Lower lobe of right lung (tissue), 2 donors: ENCODE data around the gene CIC. TPM values are rescaled to one million over a fixed set of nuclear protein-coding genes. Genes with fewer than 3 reads are reported as not detected.

Experiments used
- ATAC-seq, 2 donors: fragments of 200-7000 bp; cut with Tn5 transposase; one replicate each; pipeline ENCODE4 v1.9.1; 2020 to 2022; ENCODE audit warnings: mild to moderate bottlenecking in 2 of 2, moderate library complexity in 2 of 2
- DNase-seq: peaks from one replicate; pipeline ENCODE4 v3.0.0-alpha.2; 2020
- H3K27ac ChIP-seq: fragments of 200-600 bp; one replicate; pipeline ENCODE4 v1.8.0; 2022
- H3K27me3 ChIP-seq: fragments of 200-600 bp; one replicate; pipeline ENCODE4 v1.8.0; 2022; ENCODE audit warnings: low read depth
- H3K36me3 ChIP-seq: fragments of 200-600 bp; one replicate; pipeline ENCODE4 v1.8.0; 2022; ENCODE audit warnings: mild to moderate bottlenecking
- H3K4me1 ChIP-seq: fragments of 200-600 bp; one replicate; pipeline ENCODE4 v1.8.0; 2022
- H3K4me3 ChIP-seq: fragments of 200-600 bp; one replicate; pipeline ENCODE4 v1.8.0; 2022; ENCODE audit warnings: mild to moderate bottlenecking
- H3K9me3 ChIP-seq: fragments of 200-600 bp; one replicate; pipeline ENCODE4 v1.8.0; 2022
- intact Hi-C: fragments of 100-400 bp; cut with DNase I; formaldehyde crosslinking; loops from one replicate; pipeline ENCODE4 v1.11.0; 2022
- total RNA-seq: library from RNA; stranded (reverse); fragmentation: NEBNext Ultra II Directional; extraction: Animal tissue kit (Norgen Biotek cat#: 25700); gene quantifications from one replicate; pipeline ENCODE4 v1.2.1, GENCODE V29; 2021
- TF ChIP-seq, protein P1 (sequence below): fragments of 200-600 bp; IDR thresholded peaks from one replicate; pipeline ENCODE4 v1.8.0; 2022; ENCODE audit warnings: antibody characterized with exemption, mild to moderate bottlenecking
- donor health status: DM: no; HTN: yes; CAD: no; lungs with severe emphysema.

CIC gene
- total RNA-seq, 1 donor from 2014 or later = 67.9 TPM

GRCh38 chr19:42225718-42226292, 43.2 kb upstream of the CIC start:
- ATAC-seq (no peak), DNase-seq (no peak)
- H3K27ac ChIP-seq = no peak overlapping the region
- H3K4me3 ChIP-seq = no peak overlapping the region
- no peaks in the 10 kb centered on the region for H3K27me3 ChIP-seq
- TF ChIP-seq, protein P1, sequence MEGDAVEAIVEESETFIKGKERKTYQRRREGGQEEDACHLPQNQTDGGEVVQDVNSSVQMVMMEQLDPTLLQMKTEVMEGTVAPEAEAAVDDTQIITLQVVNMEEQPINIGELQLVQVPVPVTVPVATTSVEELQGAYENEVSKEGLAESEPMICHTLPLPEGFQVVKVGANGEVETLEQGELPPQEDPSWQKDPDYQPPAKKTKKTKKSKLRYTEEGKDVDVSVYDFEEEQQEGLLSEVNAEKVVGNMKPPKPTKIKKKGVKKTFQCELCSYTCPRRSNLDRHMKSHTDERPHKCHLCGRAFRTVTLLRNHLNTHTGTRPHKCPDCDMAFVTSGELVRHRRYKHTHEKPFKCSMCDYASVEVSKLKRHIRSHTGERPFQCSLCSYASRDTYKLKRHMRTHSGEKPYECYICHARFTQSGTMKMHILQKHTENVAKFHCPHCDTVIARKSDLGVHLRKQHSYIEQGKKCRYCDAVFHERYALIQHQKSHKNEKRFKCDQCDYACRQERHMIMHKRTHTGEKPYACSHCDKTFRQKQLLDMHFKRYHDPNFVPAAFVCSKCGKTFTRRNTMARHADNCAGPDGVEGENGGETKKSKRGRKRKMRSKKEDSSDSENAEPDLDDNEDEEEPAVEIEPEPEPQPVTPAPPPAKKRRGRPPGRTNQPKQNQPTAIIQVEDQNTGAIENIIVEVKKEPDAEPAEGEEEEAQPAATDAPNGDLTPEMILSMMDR = no peak
- peaks cover 14% of the 10 kb centered on the region for H3K4me1 ChIP-seq
- H3K36me3 ChIP-seq = peaks cover 65% of the 10 kb centered on the region
- no peaks in the 10 kb centered on the region for H3K9me3 ChIP-seq
- intact Hi-C loops = no loop called here

- Histone ChIP-seq H3K36me3 (peaks cover 76% of the 10 kb centered on the region), H3K4me3 (no peak overlapping the region), H3K27ac (no peak overlapping the region), H3K27me3 (no peaks in the 10 kb centered on the region), H3K9me3 (no peaks in the 10 kb centered on the region), H3K4me1 (peaks cover 3% of the 10 kb centered on the region)
- ATAC-seq (no peak), DNase-seq (no peak)
- TF ChIP-seq, protein P1 = no peak
- intact Hi-C loops = no loop called here
Measured at GRCh38 chr19:42226886-42227285, 42.2 kb upstream of the CIC start.

DNA sequence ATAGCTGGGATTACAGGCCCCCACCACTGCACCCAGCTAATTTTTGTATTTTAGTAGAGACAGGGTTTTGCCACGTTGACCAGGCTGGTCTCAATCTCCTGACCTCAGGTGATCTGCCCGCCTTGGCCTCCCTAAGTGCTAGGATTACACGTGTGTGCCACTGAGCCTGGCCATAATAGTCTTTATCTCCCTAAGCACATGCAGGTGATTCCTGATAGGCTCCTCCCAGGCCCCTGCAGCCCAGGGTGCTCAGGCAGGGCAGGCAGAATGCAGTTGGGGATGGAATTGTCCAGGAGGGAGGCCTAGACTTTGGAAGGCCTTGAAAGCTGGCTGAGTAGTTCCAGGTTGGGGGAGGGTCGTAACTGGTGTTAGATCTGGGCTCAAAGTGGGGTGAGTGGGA, 40.4 kb upstream of the CIC start:
- H3K36me3 ChIP-seq = peaks cover 93% of the 10 kb centered on the region
- H3K27me3 ChIP-seq = no peaks in the 10 kb centered on the region
- TF ChIP-seq, protein P1 = no peak
- no peaks in the 10 kb centered on the region for H3K9me3 ChIP-seq
- intact Hi-C loops = no loop called here
- DNase-seq = no peak
- no peak overlapping the region for H3K4me3 ChIP-seq
- no peak for ATAC-seq
- H3K4me1 ChIP-seq = no peaks in the 10 kb centered on the region
- H3K27ac ChIP-seq = no peak overlapping the region

GRCh38 chr19:42229301-42229854, 39.7 kb upstream of the CIC start:
- intact Hi-C loops = no loop called here
- ATAC-seq (no peak), DNase-seq (no peak)
- no peaks in the 10 kb centered on the region for H3K27me3 ChIP-seq
- no peaks in the 10 kb centered on the region for H3K4me1 ChIP-seq
- no peaks in the 10 kb centered on the region for H3K9me3 ChIP-seq
- no peak overlapping the region for H3K4me3 ChIP-seq
- no peak overlapping the region for H3K27ac ChIP-seq
- peaks cover 97% of the 10 kb centered on the region for H3K36me3 ChIP-seq
- TF ChIP-seq, protein P1 = no peak

DNA sequence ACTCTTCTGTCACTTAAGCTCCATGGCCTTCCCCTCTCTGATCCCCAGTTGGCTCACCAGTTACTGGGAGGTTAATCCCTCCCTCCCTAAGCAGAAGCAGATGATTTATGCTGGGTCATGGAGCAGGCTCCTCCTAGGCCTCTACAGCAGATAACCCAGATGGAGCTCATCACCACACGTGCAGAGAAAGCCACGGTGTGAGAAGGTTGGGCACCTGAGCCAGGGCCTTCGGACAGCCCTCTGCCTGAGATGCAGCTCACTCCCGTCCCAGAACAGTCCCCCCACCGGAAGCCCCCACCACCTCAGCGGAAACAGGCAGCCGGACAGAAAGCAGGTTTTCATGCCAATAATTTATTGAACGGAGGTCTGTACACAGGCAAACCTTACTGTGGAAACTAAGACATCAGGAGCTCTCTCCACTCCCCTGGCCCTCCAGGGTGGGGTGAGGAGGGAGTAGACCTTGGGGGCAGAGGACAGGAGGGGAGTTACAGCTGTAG, 39.1 kb upstream of the CIC start:
- no peak overlapping the region for H3K27ac ChIP-seq
- intact Hi-C loops = no loop called here

More for the DNA sequence above, 39.1 kb upstream of the CIC start:
- H3K27me3 ChIP-seq = no peaks in the 10 kb centered on the region
- H3K4me1 ChIP-seq = no peaks in the 10 kb centered on the region
- no peak overlapping the region for H3K4me3 ChIP-seq
- peaks cover 97% of the 10 kb centered on the region for H3K36me3 ChIP-seq
- TF ChIP-seq, protein P1 = no peak
- no peak for ATAC-seq
- no peaks in the 10 kb centered on the region for H3K9me3 ChIP-seq
- no peak for DNase-seq
